K562 (cell line): Measurements from ENCODE around the gene RPE. TPM values are rescaled to one million over a fixed set of nuclear protein-coding genes. Genes with fewer than 3 reads are reported as not detected.

Experiments
- ATAC-seq: fragments of 200-7000 bp; cut with Tn5 transposase; 3 replicates; pipeline ENCODE4 v1.9.1; 2020; ENCODE audit warnings: moderate library complexity
- BruUV-seq: library from RNA; stranded (reverse); fragments of 400-500 nt; replicated peaks from 2 replicates; lab custom pipeline; 2021; lab: Mats Ljungman, UMichigan
- CTCF ChIA-PET: fragments of 300-600 bp; formaldehyde crosslinking; extraction: SDS; loops from one replicate; lab custom pipeline; 2021; ENCODE audit warnings: low intra/inter-chr PET ratio; lab: Yijun Ruan, JAX
- POLR2A ChIA-PET: fragments of 300-600, 350-650 bp; sonication (Branson Sonifier 250); formaldehyde crosslinking; extraction: SDS; loops from one replicate; lab custom pipeline; 2021; ENCODE audit warnings: antibody characterized with exemption, inconsistent platforms; lab: Yijun Ruan, JAX
- DNase-seq, 4 experiments: peaks; one replicate each; pipeline versions ENCODE4 v3.0.0 to v3.0.0-alpha.2; 2011 to 2018; ENCODE audit warnings: low spot score in 3 of 4, mixed read lengths in 3 of 4; ENCODE audit errors: extremely low read depth in 1 of 4
- FAIRE-seq: peaks from 2 replicates; lab custom pipeline; 2011; peaks lifted over from hg19 to GRCh38; lab: Jason Lieb, UNC
- H2AFZ ChIP-seq: 2 replicates; pipeline ENCODE4 v1.6.0; 2011; ENCODE audit warnings: low read depth, low read length, control low read depth, inconsistent platforms
- H3K27ac ChIP-seq: fragments of 200-600 bp; 3 replicates; pipeline ENCODE4 v1.8.0; 2011; ENCODE audit warnings: low read depth, mild to moderate bottlenecking, control low read depth, inconsistent platforms, low read length, moderate library complexity, mixed read lengths; ENCODE audit errors: extremely low read depth
- H3K27me3 ChIP-seq, 2 experiments: fragments of 300-600 bp in 1 of 2; 2 replicates in 1 of 2; 3 replicates in 1 of 2; pipeline versions ENCODE4 v1.6.0 to v1.8.0; 2011; ENCODE audit warnings: inconsistent platforms in 2 of 2, low read length in 2 of 2, mild to moderate bottlenecking in 1 of 2, mixed read lengths in 1 of 2, moderate library complexity in 1 of 2; ENCODE audit not compliant: control insufficient read depth in 2 of 2, insufficient read depth in 2 of 2
- H3K36me3 ChIP-seq: fragments of 300-600 bp; 3 replicates; pipeline ENCODE4 v1.8.0; 2011; ENCODE audit warnings: mild to moderate bottlenecking, low read length, inconsistent platforms; ENCODE audit not compliant: control insufficient read depth, insufficient read depth
- H3K4me1 ChIP-seq, 2 experiments: fragments of 200-600 bp in 1 of 2; replicated peaks in 1 of 2; 2 replicates in 1 of 2; 3 replicates in 1 of 2; pipeline versions ENCODE4 v1.5.1 to v1.8.0; 2011; ENCODE audit warnings: inconsistent platforms in 2 of 2, low read length in 2 of 2, mild to moderate bottlenecking in 1 of 2, mixed read lengths in 1 of 2, moderate library complexity in 1 of 2; ENCODE audit not compliant: control insufficient read depth in 2 of 2, insufficient read depth in 2 of 2
- H3K4me2 ChIP-seq: 2 replicates; pipeline ENCODE4 v1.6.1; 2011; ENCODE audit warnings: low read length, control low read depth, inconsistent platforms, mixed read lengths; ENCODE audit not compliant: insufficient read depth
- H3K4me3 ChIP-seq: fragments of 200-600 bp; sonication (generic), shearing (Covaris generic); 2 replicates; pipeline ENCODE4 v1.5.1; 2016; ENCODE audit warnings: control low read depth, inconsistent platforms
- H3K79me2 ChIP-seq: fragments of 200-600 bp; 3 replicates; pipeline ENCODE4 v1.8.0; 2011; ENCODE audit warnings: low read length, inconsistent platforms; ENCODE audit not compliant: control insufficient read depth, insufficient read depth
- H3K9ac ChIP-seq, 2 experiments: 2 replicates each; pipeline versions ENCODE4 v1.6.0 to v1.6.1; 2011; ENCODE audit warnings: low read depth in 2 of 2, low read length in 2 of 2, control low read depth in 1 of 2, inconsistent platforms in 1 of 2, mild to moderate bottlenecking in 1 of 2, mixed read lengths in 1 of 2; ENCODE audit not compliant: insufficient read depth in 1 of 2
- H3K9me1 ChIP-seq: one replicate; pipeline ENCODE4 v1.6.0; 2011; ENCODE audit warnings: inconsistent platforms, mild to moderate bottlenecking, low read length, moderate library complexity; ENCODE audit not compliant: control insufficient read depth, insufficient read depth
- H3K9me3 ChIP-seq: replicated peaks from 2 replicates; pipeline ENCODE4 v1.5.1; 2011; ENCODE audit warnings: low read depth, low read length, inconsistent platforms; ENCODE audit not compliant: control insufficient read depth, insufficient read depth
- H4K20me1 ChIP-seq: replicated peaks from 2 replicates; pipeline ENCODE4 v1.6.1; 2011; ENCODE audit warnings: low read length, inconsistent platforms, mixed read lengths; ENCODE audit not compliant: control insufficient read depth, insufficient read depth
- ESRRA ChIP-seq: fragments of 450-650 bp; IDR thresholded peaks from 2 replicates; pipeline ENCODE4 v1.6.1; 2014; ENCODE audit warnings: low read depth, mild to moderate bottlenecking, moderate library complexity, borderline replicate concordance
- MNT ChIP-seq, 2 experiments: fragments of 450-650 bp; conservative IDR thresholded peaks; 2 replicates each; pipeline ENCODE4 v1.6.1; 2017; ENCODE audit warnings: mild to moderate bottlenecking in 2 of 2, moderate library complexity in 2 of 2
- NFE2 ChIP-seq: IDR thresholded peaks from 2 replicates; pipeline ENCODE4 v1.6.1; 2014; ENCODE audit warnings: antibody characterized with exemption, low read depth
- PREB ChIP-seq: sonication (generic); formaldehyde crosslinking; IDR thresholded peaks from 2 replicates; pipeline ENCODE4 v1.8.1; 2023; ENCODE audit warnings: mild to moderate bottlenecking, missing genetic modification reagents
- REST ChIP-seq, 2 experiments: fragments of 450-650 bp; formaldehyde crosslinking in 1 of 2; IDR thresholded peaks; 2 replicates each; pipeline versions ENCODE4 v1.4.0 to v1.6.1; 2014 to 2020; ENCODE audit warnings: mild to moderate bottlenecking in 2 of 2, borderline replicate concordance in 1 of 2, low read depth in 1 of 2
- TARDBP ChIP-seq: fragments of 450-650 bp; IDR thresholded peaks from 2 replicates; pipeline ENCODE4 v1.6.1; 2016
- TEAD1 ChIP-seq, 2 experiments: fragments of 450-650 bp in 1 of 2; sonication (generic) in 1 of 2; formaldehyde crosslinking; IDR thresholded peaks; 2 replicates each; pipeline versions ENCODE4 v1.4.0 to v1.8.0; 2020 to 2022; ENCODE audit warnings: mild to moderate bottlenecking in 2 of 2, missing genetic modification reagents in 1 of 2
- ZNF24 ChIP-seq: fragments of 450-650 bp; IDR thresholded peaks from 2 replicates; pipeline ENCODE4 v1.6.1; 2016
- ZNF589 ChIP-seq: fragments of 200-800 bp; sonication (Bioruptor generic); IDR thresholded peaks from 2 replicates; pipeline ENCODE4 v1.6.1; 2016; ENCODE audit warnings: low read depth, missing genetic modification characterization, missing compliant biosample characterization
- WGBS: fragments of 100-300 bp; shearing (Covaris generic); methylation state at CpG from one replicate; pipeline ENCODE4 v1.1.6; 2016; ENCODE audit warnings: low coverage, mixed read lengths; ENCODE audit not compliant: insufficient coverage; ENCODE audit errors: missing lambda C conversion rate; 5-methylcytosine and 5-hydroxymethylcytosine counted together
- in situ Hi-C: fragments of 300-500 bp; cut with MboI; formaldehyde crosslinking; loops from 4 replicates; pipeline ENCODE4 v1.15.0; 2018; ENCODE audit warnings: inconsistent platforms, mixed read lengths
- intact Hi-C: fragments of 100-400 bp; cut with micrococcal nuclease; formaldehyde crosslinking; loops from 2 replicates; pipeline ENCODE4 v1.14.2; 2022
- polyA plus RNA-seq, 8 experiments: library from polyadenylated mRNA; depleted of rRNA in 4 of 8; stranded (reverse) in 5 of 8; unstranded in 3 of 8; fragments of >200 nt; fragmentation: Nextera tagmentation in 2 of 8; fragmentation: Illumina TruSeq in 1 of 8; extraction: Ambion mirVana in 2 of 8; extraction: Trizol in 1 of 8; gene quantifications; 2 replicates each; pipeline versions ENCODE4 v1.2.1 to v1.2.3, GENCODE V29; 2011 to 2014; ENCODE audit warnings: inconsistent platforms in 1 of 8, missing spikeins in 1 of 8
- total RNA-seq, 7 experiments: library from RNA; depleted of rRNA in 6 of 7; stranded (reverse); fragments of >200 nt in 6 of 7; fragmentation: Illumina TruSeq in 2 of 7; extraction: Trizol in 2 of 7; gene quantifications; 2 replicates each; pipeline versions ENCODE4 v1.2.1 to v1.2.3, GENCODE V29; 2011 to 2021; ENCODE audit warnings: low replicate concordance in 1 of 7

The RPE gene
- total and polyA plus RNA-seq, 9 of the 15 experiments (the other 6 are each of a cell fraction or from before 2014, with no cell fraction given): 33.5 to 65.3 (median 50.4) TPM

GRCh38 chr2:209960676-209961630 is 41.5 kb upstream of the RPE start:
- no peak overlapping the region for H3K9ac ChIP-seq
- no peaks in the 10 kb centered on the region for H3K27me3 ChIP-seq
- peak; percentile 18 to 61 (median 28) for DNase-seq
- no peak overlapping the region for H2AFZ ChIP-seq
- ChIA-PET POLR2A (no interaction called here), CTCF (no interaction called here)
- H3K27ac ChIP-seq: no peak overlapping the region
- H3K9me3 ChIP-seq: no peaks in the 10 kb centered on the region
- BruUV-seq: no TSS peak
- peak; percentile 88 for ATAC-seq
- WGBS: 0% methylated on average over 4 of the region's 4 CpGs
- no peaks in the 10 kb centered on the region for H3K4me1 ChIP-seq
- no peaks in the 10 kb centered on the region for H4K20me1 ChIP-seq
- in situ Hi-C loops (loop anchor here (10.0 kb wide), 1 partner anchor 1556 kb away; the partner anchor contains the start of gene PTH2R), intact Hi-C loops (loop anchor here (5.0 to 10.0 kb wide), 3 partner anchors 536 to 1564 kb away; partner anchors contain the start of gene MAP2)
- FAIRE-seq: peak; percentile 29
- H3K9me1 ChIP-seq: no peaks in the 10 kb centered on the region
- H3K36me3 ChIP-seq: no peaks in the 10 kb centered on the region
- H3K4me3 ChIP-seq: no peak overlapping the region
- H3K4me2 ChIP-seq: no peak overlapping the region
- H3K79me2 ChIP-seq: no peaks in the 10 kb centered on the region
- TF ChIP-seq ZNF589 (CRISPR knock-in tag) (no peak), ESRRA (no peak), REST (IDR thresholded peaks at IDR 0.05; ENCODE audit: borderline replicate concordance) (peak; percentile 19; the same call in 1 of the 2 replicates), REST (CRISPR knock-in tag; IDR thresholded peaks at IDR 0.05; ENCODE audit: low read depth) (no peak), NFE2 (no peak), TARDBP (no peak), MNT (conservative IDR thresholded peaks at IDR 0.05) (no peak), PREB (CRISPR knock-in tag) (no peak), ZNF24 (no peak), TEAD1 (CRISPR knock-in tag; IDR thresholded peaks at IDR 0.05) (no peak)
